HepG2 (cell line): ENCODE measurements around the gene NECTIN2. TPM values are rescaled to one million over a fixed set of nuclear protein-coding genes. Genes with fewer than 3 reads are reported as not detected.
A peak's percentile ranks its signal among the peaks of the same experiment; 100 is the strongest.

Experiments
- ATAC-seq: fragments of 200-7000 bp; cut with Tn5 transposase; 3 replicates; pipeline ENCODE4 v1.9.1; 2020; ENCODE audit warnings: mild to moderate bottlenecking, moderate library complexity
- BruUV-seq: library from RNA; stranded (reverse); fragments of 400-500 nt; replicated peaks from 2 replicates; lab custom pipeline; 2021; lab: Mats Ljungman, UMichigan
- CTCF ChIA-PET: fragments of 300-600 bp; formaldehyde crosslinking; extraction: SDS; loops from one replicate; lab custom pipeline; 2021; ENCODE audit warnings: low total read pairs, inconsistent platforms, low intra/inter-chr PET ratio; lab: Yijun Ruan, JAX
- POLR2A ChIA-PET: fragments of 350-600 bp; sonication (Branson Sonifier 250); formaldehyde crosslinking; loops from one replicate; lab custom pipeline; 2020; ENCODE audit warnings: antibody characterized with exemption, inconsistent platforms; lab: Yijun Ruan, JAX
- DNase-seq: peaks from one replicate; pipeline ENCODE4 v3.0.0-alpha.2; 2015; ENCODE audit warnings: low spot score
- FAIRE-seq: peaks from 3 replicates; lab custom pipeline; 2011; peaks lifted over from hg19 to GRCh38; lab: Jason Lieb, UNC
- H2AFZ ChIP-seq: one replicate; pipeline ENCODE4 v1.6.1; 2011; ENCODE audit warnings: low read length, inconsistent platforms
- H3K27ac ChIP-seq: fragments of 300-600 bp; 3 replicates; pipeline ENCODE4 v1.8.0; 2011; ENCODE audit warnings: mixed run types, mild to moderate bottlenecking, mixed read lengths, low read length, inconsistent platforms; ENCODE audit not compliant: insufficient read depth; ENCODE audit errors: extremely low read length
- H3K27me3 ChIP-seq, 2 experiments: fragments of 200-600 bp in 1 of 2; 2 replicates in 1 of 2; 3 replicates in 1 of 2; pipeline versions ENCODE4 v1.6.0 to v1.8.0; 2011; ENCODE audit warnings: low read length in 2 of 2, mild to moderate bottlenecking in 2 of 2, moderate library complexity in 2 of 2, inconsistent platforms in 1 of 2; ENCODE audit not compliant: insufficient read depth in 2 of 2, control insufficient read depth in 1 of 2
- H3K36me3 ChIP-seq, 2 experiments: fragments of 200-600 bp in 1 of 2; replicated peaks in 1 of 2; 2 replicates in 1 of 2; 3 replicates in 1 of 2; pipeline versions ENCODE4 v1.5.1 to v1.8.0; 2011; ENCODE audit warnings: low read length in 2 of 2, inconsistent platforms in 1 of 2; ENCODE audit not compliant: insufficient read depth in 2 of 2, control insufficient read depth in 1 of 2
- H3K4me1 ChIP-seq: 2 replicates; pipeline ENCODE4 v1.5.1; 2012; ENCODE audit warnings: low read length, inconsistent platforms; ENCODE audit not compliant: insufficient read depth
- H3K4me2 ChIP-seq: 2 replicates; pipeline ENCODE4 v1.6.0; 2011; ENCODE audit warnings: low read depth, low read length, inconsistent platforms
- H3K4me3 ChIP-seq, 3 experiments: fragments of 200-600 bp in 1 of 3; sonication (generic), shearing (Covaris generic) in 1 of 3; replicated peaks in 1 of 3; 2 replicates each; pipeline ENCODE4 v1.5.1; 2011 to 2016; ENCODE audit warnings: low read length in 3 of 3, inconsistent platforms in 2 of 3, low read depth in 2 of 3, mild to moderate bottlenecking in 2 of 3, control low read depth in 1 of 3, mixed read lengths in 1 of 3; ENCODE audit not compliant: insufficient read depth in 1 of 3
- H3K79me2 ChIP-seq: one replicate; pipeline ENCODE4 v1.6.1; 2011; ENCODE audit warnings: low read length, inconsistent platforms; ENCODE audit not compliant: insufficient read depth
- H3K9ac ChIP-seq: 2 replicates; pipeline ENCODE4 v1.6.0; 2011; ENCODE audit warnings: mild to moderate bottlenecking, low read depth, low read length, inconsistent platforms; ENCODE audit not compliant: insufficient read depth
- H3K9me3 ChIP-seq: 2 replicates; pipeline ENCODE4 v1.5.1; 2012; ENCODE audit warnings: mild to moderate bottlenecking, low read length
- H4K20me1 ChIP-seq: 2 replicates; pipeline ENCODE4 v1.6.0; 2011; ENCODE audit warnings: inconsistent platforms, mild to moderate bottlenecking, low read length, moderate library complexity; ENCODE audit not compliant: insufficient read depth
- ADNP ChIP-seq: sonication (generic); formaldehyde crosslinking; IDR thresholded peaks from 2 replicates; pipeline ENCODE4 v1.4.0; 2020; ENCODE audit warnings: missing genetic modification reagents
- ATF6 ChIP-seq: sonication (generic); formaldehyde crosslinking; conservative IDR thresholded peaks from 2 replicates; pipeline ENCODE4 v1.4.0; 2020; ENCODE audit warnings: missing genetic modification reagents
- BRCA1 ChIP-seq: sonication (generic); formaldehyde crosslinking; IDR thresholded peaks from 2 replicates; pipeline ENCODE4 v1.4.0; 2020; ENCODE audit warnings: missing genetic modification reagents
- EHMT2 ChIP-seq: fragments of 200-600 bp; sonication (generic); IDR thresholded peaks from 2 replicates; pipeline ENCODE4 v1.7.0; 2017; ENCODE audit warnings: antibody characterized with exemption, low read depth, low read length, borderline replicate concordance
- ETV6 ChIP-seq: sonication (generic); formaldehyde crosslinking; conservative IDR thresholded peaks from 2 replicates; pipeline ENCODE4 v1.4.0; 2020; ENCODE audit warnings: missing genetic modification reagents
- GTF3A ChIP-seq: sonication (generic); formaldehyde crosslinking; conservative IDR thresholded peaks from 2 replicates; pipeline ENCODE4 v1.4.0; 2020; ENCODE audit warnings: mild to moderate bottlenecking, missing genetic modification reagents
- KDM3A ChIP-seq: IDR thresholded peaks from 2 replicates; pipeline ENCODE4 v1.6.1; 2018; ENCODE audit warnings: low read depth, missing compliant biosample characterization
- PAF1 ChIP-seq: IDR thresholded peaks from 2 replicates; pipeline ENCODE4 v1.6.1; 2016; ENCODE audit warnings: missing genetic modification reagents, missing compliant biosample characterization
- RELA ChIP-seq: sonication (generic); formaldehyde crosslinking; IDR thresholded peaks from 2 replicates; pipeline ENCODE4 v1.4.0; 2020; ENCODE audit warnings: missing genetic modification reagents
- REPIN1 ChIP-seq: sonication (generic); formaldehyde crosslinking; IDR thresholded peaks from 2 replicates; pipeline ENCODE4 v1.8.0; 2022; ENCODE audit warnings: missing genetic modification reagents, low read depth, mild to moderate bottlenecking, borderline replicate concordance
- THRA ChIP-seq: sonication (generic); formaldehyde crosslinking; IDR thresholded peaks from 2 replicates; pipeline ENCODE4 v1.4.0; 2020; ENCODE audit warnings: missing genetic modification reagents, borderline replicate concordance
- YEATS2 ChIP-seq: sonication (generic); formaldehyde crosslinking; IDR thresholded peaks from 2 replicates; pipeline ENCODE4 v1.4.0; 2020; ENCODE audit warnings: missing genetic modification reagents, borderline replicate concordance
- ZBTB2 ChIP-seq: sonication (generic); formaldehyde crosslinking; IDR thresholded peaks from 2 replicates; pipeline ENCODE4 v1.8.0; 2022; ENCODE audit warnings: low read depth, missing genetic modification reagents
- ZFP82 ChIP-seq: sonication (generic); formaldehyde crosslinking; IDR thresholded peaks from 2 replicates; pipeline ENCODE4 v1.5.1; 2020; ENCODE audit warnings: mild to moderate bottlenecking, missing genetic modification reagents, borderline replicate concordance
- ZNF138 ChIP-seq: sonication (generic); formaldehyde crosslinking; IDR thresholded peaks from 2 replicates; pipeline ENCODE4 v1.5.0; 2020; ENCODE audit warnings: mild to moderate bottlenecking, low read depth, missing genetic modification reagents
- ZNF350 ChIP-seq: sonication (generic); formaldehyde crosslinking; IDR thresholded peaks from 2 replicates; pipeline ENCODE4 v1.4.0; 2020; ENCODE audit warnings: mild to moderate bottlenecking, low read depth, missing genetic modification reagents, borderline replicate concordance
- ZNF441 ChIP-seq: sonication (generic); formaldehyde crosslinking; IDR thresholded peaks from 2 replicates; pipeline ENCODE4 v1.7.0; 2021; ENCODE audit warnings: missing genetic modification reagents, borderline replicate concordance
- ZNF446 ChIP-seq: sonication (generic); formaldehyde crosslinking; IDR thresholded peaks from 2 replicates; pipeline ENCODE4 v1.5.0; 2020; ENCODE audit warnings: mild to moderate bottlenecking, missing genetic modification reagents
- ZNF616 ChIP-seq: sonication (generic); formaldehyde crosslinking; IDR thresholded peaks from 2 replicates; pipeline ENCODE4 v1.5.0; 2020; ENCODE audit warnings: low read depth, mild to moderate bottlenecking, missing genetic modification reagents
- ZNF747 ChIP-seq: sonication (generic); formaldehyde crosslinking; IDR thresholded peaks from 2 replicates; pipeline ENCODE4 v1.8.1; 2023; ENCODE audit warnings: missing genetic modification reagents, mild to moderate bottlenecking, borderline replicate concordance
- ZNF772 ChIP-seq: sonication (generic); formaldehyde crosslinking; IDR thresholded peaks from 2 replicates; pipeline ENCODE4 v1.5.0; 2020; ENCODE audit warnings: mild to moderate bottlenecking, missing genetic modification reagents
- WGBS: methylation state at CpG from one replicate; pipeline ENCODE4 v1.1.6; 2017; ENCODE audit warnings: low lambda C conversion rate; 5-methylcytosine and 5-hydroxymethylcytosine counted together
- in situ Hi-C: cut with HindIII; loops from 2 replicates; pipeline ENCODE4 v1.10.0; 2017; ENCODE audit warnings: low pct_unique_long_range_greater_than_20kb; ENCODE audit not compliant: extremely low pct_ligation_motif_present
- intact Hi-C: fragments of 100-400 bp; cut with micrococcal nuclease; formaldehyde crosslinking; loops from one replicate; pipeline ENCODE4 v1.10.0; 2022; ENCODE audit not compliant: unreplicated experiment
- polyA plus RNA-seq, 8 experiments: library from polyadenylated mRNA; depleted of rRNA in 3 of 8; stranded (reverse) in 7 of 8; unstranded in 1 of 8; fragments of >200 nt; fragmentation: Illumina TruSeq in 4 of 8; extraction: Trizol in 4 of 8; gene quantifications; 2 replicates each; pipeline versions ENCODE4 v1.2.1 to v1.2.3, GENCODE V29; 2011 to 2016; ENCODE audit warnings: low read depth in 4 of 8, missing spikeins in 1 of 8, mixed read lengths in 1 of 8; ENCODE audit not compliant: insufficient read depth in 1 of 8
- total RNA-seq, 5 experiments: library from RNA; depleted of rRNA; stranded (reverse); fragments of >200 nt; fragmentation: Illumina TruSeq; extraction: Trizol; gene quantifications; 2 replicates each; pipeline ENCODE4 v1.2.3, GENCODE V29; 2016; ENCODE audit warnings: low read depth in 1 of 5

NECTIN2 gene
- total and polyA plus RNA-seq, 2 of the 13 experiments (the other 11 are each of a cell fraction or from before 2014, with no cell fraction given) = 75.4 to 114 TPM

GRCh38 chr19:44796701-44797115, 49.4 kb upstream of the NECTIN2 start:
- Histone ChIP-seq H4K20me1 (no peaks in the 10 kb centered on the region), H3K4me1 (peaks cover 82% of the 10 kb centered on the region), H3K4me3 (peak overlapping the region in 2 of 3 experiments; percentile 18 to 44; a peak in 2 of 6 replicates), H3K27ac (peak overlapping the region; percentile 85), H3K9me3 (no peaks in the 10 kb centered on the region), H3K9ac (peak overlapping the region; percentile 10; the same call in 1 of the 2 replicates), H3K27me3 (no peaks in the 10 kb centered on the region), H2AFZ (no peak overlapping the region), H3K4me2 (peak overlapping the region; percentile 74), H3K79me2 (no peaks in the 10 kb centered on the region), H3K36me3 (no peaks in the 10 kb centered on the region)
- intact Hi-C loops (loop anchor here (1.0 kb wide), 1 partner anchor 12 kb away; no protein-coding TSS in a partner anchor), in situ Hi-C loops (loop anchor here (10.0 kb wide), 1 partner anchor 48 kb away; the partner anchor contains the start of gene NECTIN2)
- WGBS = 2% methylated on average over 11 of the region's 12 CpGs
- DNase-seq = peak; percentile 96
- peak; percentile 88 for FAIRE-seq
- CTCF ChIA-PET = interaction anchor here (1.0 kb wide), 1 partner anchor 49 kb away, joined by 4 read pairs; no protein-coding TSS in a partner anchor
- BruUV-seq = no TSS peak
- POLR2A ChIA-PET = interaction anchor here (0.6 to 4.9 kb wide), 18 partner anchors 11 to 301 kb away, joined by 3 to 76 read pairs (median 3); partner anchors contain the start of genes BCAM and NECTIN2
- ATAC-seq = peak; percentile 76
- TF ChIP-seq YEATS2 (CRISPR knock-in tag) (no peak), KDM3A (CRISPR knock-in tag) (peak; percentile 68; the same call in 1 of the 2 replicates), EHMT2 (no peak), GTF3A (no peak), RELA (CRISPR knock-in tag) (no peak), ADNP (CRISPR knock-in tag) (no peak), REPIN1 (CRISPR knock-in tag) (peak; percentile 39; the same call in 1 of the 2 replicates), ZNF616 (CRISPR knock-in tag) (no peak), PAF1 (no peak), ZNF441 (no peak), THRA (peak; percentile 66; the same call in 1 of the 2 replicates), ZFP82 (no peak), ZNF747 (CRISPR knock-in tag) (no peak), ZNF138 (no peak), ETV6 (CRISPR knock-in tag) (no peak), ZNF772 (CRISPR knock-in tag) (peak; percentile 69; the same call in 1 of the 2 replicates), ATF6 (CRISPR knock-in tag) (no peak), ZBTB2 (CRISPR knock-in tag) (no peak), BRCA1 (CRISPR knock-in tag) (no peak), ZNF446 (no peak), ZNF350 (no peak)
